Mesendoderm (in vitro differentiated cells): ENCODE measurements around the gene F7.

Experiments
- DNase-seq: peaks from one replicate; pipeline ENCODE4 v3.0.0; 2013
- H2AK5ac ChIP-seq: 2 replicates; pipeline ENCODE4 v1.6.1; 2013; ENCODE audit warnings: low read length, inconsistent platforms
- H2BK120ac ChIP-seq: 2 replicates; pipeline ENCODE4 v1.6.1; 2013; ENCODE audit warnings: low read depth, mild to moderate bottlenecking, low read length, moderate library complexity, mixed read lengths
- H2BK15ac ChIP-seq: replicated peaks from 2 replicates; pipeline ENCODE4 v1.6.1; 2013; ENCODE audit warnings: low read depth, mild to moderate bottlenecking, moderate library complexity
- H2BK5ac ChIP-seq: 2 replicates; pipeline ENCODE4 v1.6.1; 2013; ENCODE audit warnings: low read length, inconsistent platforms
- H3K18ac ChIP-seq: 2 replicates; pipeline ENCODE4 v1.6.1; 2013; ENCODE audit warnings: mild to moderate bottlenecking, low read length, mixed read lengths
- H3K23ac ChIP-seq: one replicate; pipeline ENCODE4 v1.6.1; 2013; ENCODE audit warnings: low read length
- H3K27ac ChIP-seq: 2 replicates; pipeline ENCODE4 v1.5.1; 2013; ENCODE audit warnings: low read depth, mild to moderate bottlenecking, inconsistent platforms, low read length, moderate library complexity
- H3K27me3 ChIP-seq: 2 replicates; pipeline ENCODE4 v1.6.1; 2013; ENCODE audit warnings: low read length, control low read depth, mild to moderate bottlenecking, inconsistent platforms; ENCODE audit not compliant: insufficient read depth, poor library complexity
- H3K36me3 ChIP-seq: 2 replicates; pipeline ENCODE4 v1.6.1; 2013; ENCODE audit warnings: low read length, inconsistent platforms; ENCODE audit not compliant: control insufficient read depth, insufficient read depth
- H3K4ac ChIP-seq: one replicate; pipeline ENCODE4 v1.6.1; 2013; ENCODE audit warnings: low read depth, mild to moderate bottlenecking, low read length, moderate library complexity
- H3K4me1 ChIP-seq: 2 replicates; pipeline ENCODE4 v1.6.1; 2013; ENCODE audit warnings: low read depth, low read length, inconsistent platforms; ENCODE audit not compliant: control insufficient read depth
- H3K4me2 ChIP-seq: 2 replicates; pipeline ENCODE4 v1.6.1; 2013; ENCODE audit warnings: low read length
- H3K4me3 ChIP-seq: 2 replicates; pipeline ENCODE4 v1.5.1; 2013; ENCODE audit warnings: mild to moderate bottlenecking, low read length
- H3K56ac ChIP-seq: one replicate; pipeline ENCODE4 v1.6.1; 2013; ENCODE audit warnings: low read length
- H3K79me1 ChIP-seq: 2 replicates; pipeline ENCODE4 v1.6.1; 2013; ENCODE audit warnings: low read length, inconsistent platforms
- H3K79me2 ChIP-seq: 2 replicates; pipeline ENCODE4 v1.6.1; 2013; ENCODE audit warnings: mild to moderate bottlenecking, low read length; ENCODE audit not compliant: control insufficient read depth, insufficient read depth
- H3K9ac ChIP-seq: 2 replicates; pipeline ENCODE4 v1.6.1; 2013; ENCODE audit warnings: low read length, inconsistent platforms
- H4K5ac ChIP-seq: one replicate; pipeline ENCODE4 v1.6.1; 2013; ENCODE audit warnings: low read length
- H4K8ac ChIP-seq: one replicate; pipeline ENCODE4 v1.6.1; 2013; ENCODE audit warnings: low read depth, mild to moderate bottlenecking, control low read depth, low read length, moderate library complexity
- WGBS: extraction: QIAGEN DNeasy Blood & Tissue Kit; methylation state at CpG from one replicate; pipeline ENCODE4 v1.1.7; 2013; ENCODE audit warnings: low lambda C conversion rate, missing lambda C conversion rate; ENCODE audit not compliant: insufficient coverage; ENCODE audit errors: extremely low coverage; 5-methylcytosine and 5-hydroxymethylcytosine counted together

Gene F7

GRCh38 chr13:113059891-113060290 lies 45.7 kb upstream of the F7 start:
- no peak overlapping the region for H2AK5ac ChIP-seq
- no peak overlapping the region for H4K5ac ChIP-seq
- no peaks in the 10 kb centered on the region for H3K36me3 ChIP-seq
- H2BK5ac ChIP-seq, result no peak overlapping the region
- no peaks in the 10 kb centered on the region for H3K79me2 ChIP-seq
- no peak overlapping the region for H3K4ac ChIP-seq
- H3K23ac ChIP-seq, result no peak overlapping the region
- no CpG with 5 or more reads among the region's 15 CpGs for WGBS
- no peaks in the 10 kb centered on the region for H3K4me1 ChIP-seq
- H3K4me2 ChIP-seq, result no peak overlapping the region
- H3K9ac ChIP-seq, result no peak overlapping the region
- no peak overlapping the region for H2BK120ac ChIP-seq
- no peak for DNase-seq
- no peak overlapping the region for H3K27ac ChIP-seq
- H3K4me3 ChIP-seq, result no peak overlapping the region
- no peak overlapping the region for H4K8ac ChIP-seq
- H3K18ac ChIP-seq, result no peak overlapping the region
- no peak overlapping the region for H2BK15ac ChIP-seq
- no peaks in the 10 kb centered on the region for H3K27me3 ChIP-seq
- no peaks in the 10 kb centered on the region for H3K79me1 ChIP-seq
- no peak overlapping the region for H3K56ac ChIP-seq

GRCh38 chr13:113060557-113061270 lies 44.9 kb upstream of the F7 start:
- Histone ChIP-seq H2BK120ac (no peak overlapping the region), H3K18ac (no peak overlapping the region), H4K8ac (no peak overlapping the region), H3K79me1 (no peaks in the 10 kb centered on the region), H2AK5ac (no peak overlapping the region), H3K9ac (no peak overlapping the region), H3K4ac (no peak overlapping the region), H3K56ac (no peak overlapping the region), H3K27ac (no peak overlapping the region), H3K23ac (no peak overlapping the region), H3K36me3 (no peaks in the 10 kb centered on the region), H2BK15ac (no peak overlapping the region), H2BK5ac (no peak overlapping the region), H3K4me3 (no peak overlapping the region), H4K5ac (no peak overlapping the region), H3K4me2 (no peak overlapping the region), H3K27me3 (no peaks in the 10 kb centered on the region), H3K4me1 (no peaks in the 10 kb centered on the region), H3K79me2 (no peaks in the 10 kb centered on the region)
- no peak for DNase-seq
- WGBS, result no CpG with 5 or more reads among the region's 34 CpGs

DNA sequence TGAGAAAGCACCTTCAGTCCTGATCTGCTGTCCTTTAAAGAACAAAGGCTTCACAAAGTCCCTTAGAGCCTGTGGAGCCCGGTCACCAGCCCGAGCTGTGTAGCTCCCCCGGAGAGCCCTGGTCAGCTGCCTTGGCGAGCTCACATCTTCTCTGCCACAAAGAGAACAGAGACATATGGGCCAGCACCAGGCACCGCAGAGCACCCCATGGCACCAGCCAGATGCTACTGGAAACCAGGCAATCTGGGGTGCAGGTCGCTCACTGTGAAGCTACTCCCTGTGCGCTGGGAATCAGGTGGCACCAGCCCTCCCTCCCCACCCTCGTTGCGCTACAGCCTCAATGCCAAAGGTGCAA lies 44.3 kb upstream of the F7 start:
- no peak overlapping the region for H3K9ac ChIP-seq
- H3K27me3 ChIP-seq, result no peaks in the 10 kb centered on the region
- no peak overlapping the region for H3K4me2 ChIP-seq
- H3K56ac ChIP-seq, result no peak overlapping the region
- H4K8ac ChIP-seq, result no peak overlapping the region
- no peak overlapping the region for H2BK120ac ChIP-seq
- no peaks in the 10 kb centered on the region for H3K79me1 ChIP-seq
- no peaks in the 10 kb centered on the region for H3K79me2 ChIP-seq
- DNase-seq, result no peak
- H4K5ac ChIP-seq, result no peak overlapping the region
- no peak overlapping the region for H3K23ac ChIP-seq
- no peak overlapping the region for H2BK5ac ChIP-seq
- no peak overlapping the region for H3K4me3 ChIP-seq
- no peak overlapping the region for H3K18ac ChIP-seq
- no peak overlapping the region for H2AK5ac ChIP-seq
- H3K27ac ChIP-seq, result no peak overlapping the region
- no peaks in the 10 kb centered on the region for H3K4me1 ChIP-seq
- no peak overlapping the region for H2BK15ac ChIP-seq
- no CpG with 5 or more reads among the region's 9 CpGs for WGBS
- H3K4ac ChIP-seq, result no peak overlapping the region
- H3K36me3 ChIP-seq, result no peaks in the 10 kb centered on the region

DNA sequence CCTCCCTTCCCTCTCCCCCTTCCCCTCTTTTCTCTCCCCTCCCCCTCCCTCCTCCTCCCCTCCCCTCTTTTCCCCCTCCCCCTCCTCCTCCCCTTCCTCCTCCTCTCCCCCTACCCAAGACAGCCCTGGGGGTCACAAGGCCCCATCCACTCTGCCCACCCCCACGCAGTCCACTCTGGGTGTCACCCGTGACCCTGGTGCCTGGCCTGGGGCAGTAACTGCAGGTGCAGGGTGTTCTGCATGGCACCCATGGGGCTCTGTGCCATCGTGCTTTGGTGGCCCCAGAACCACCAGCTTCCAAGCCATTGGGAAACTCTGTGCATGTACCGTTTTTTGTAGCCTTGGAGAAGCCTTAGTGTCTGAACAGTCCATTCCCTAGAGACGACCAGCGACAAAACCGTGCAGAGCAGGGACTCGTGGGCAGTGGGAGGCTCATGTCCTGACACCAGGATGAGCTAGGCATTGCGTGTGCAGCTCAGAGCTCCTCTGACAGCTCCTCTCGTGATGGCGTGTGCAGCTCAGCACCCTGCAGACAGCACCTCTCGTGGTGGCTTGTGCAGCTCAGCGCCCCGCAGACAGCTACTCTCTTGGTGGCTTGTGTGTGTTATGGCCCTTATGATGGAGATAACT lies 43.7 kb upstream of the F7 start:
- Histone ChIP-seq H3K4ac (no peak overlapping the region), H3K18ac (no peak overlapping the region), H2BK5ac (no peak overlapping the region), H3K23ac (no peak overlapping the region), H3K79me2 (no peaks in the 10 kb centered on the region), H3K27ac (no peak overlapping the region), H3K4me3 (no peak overlapping the region), H4K5ac (no peak overlapping the region), H2BK15ac (no peak overlapping the region), H2AK5ac (no peak overlapping the region), H3K4me1 (no peaks in the 10 kb centered on the region), H3K36me3 (no peaks in the 10 kb centered on the region), H3K4me2 (no peak overlapping the region), H3K27me3 (no peaks in the 10 kb centered on the region), H2BK120ac (no peak overlapping the region), H3K79me1 (no peaks in the 10 kb centered on the region), H3K9ac (no peak overlapping the region), H4K8ac (no peak overlapping the region), H3K56ac (no peak overlapping the region)
- no peak for DNase-seq
- no CpG with 5 or more reads among the region's 14 CpGs for WGBS

- H2BK5ac ChIP-seq, result no peak overlapping the region
- WGBS, result no CpG with 5 or more reads among the region's 14 CpGs
- no peak overlapping the region for H3K23ac ChIP-seq
- no peak overlapping the region for H3K4me3 ChIP-seq
- no peak overlapping the region for H4K5ac ChIP-seq
- no peak overlapping the region for H3K56ac ChIP-seq
- H3K27ac ChIP-seq, result no peak overlapping the region
- no peaks in the 10 kb centered on the region for H3K79me1 ChIP-seq
- H3K27me3 ChIP-seq, result no peaks in the 10 kb centered on the region
- H4K8ac ChIP-seq, result no peak overlapping the region
- H3K4ac ChIP-seq, result no peak overlapping the region
- no peak overlapping the region for H3K4me2 ChIP-seq
- H2BK120ac ChIP-seq, result no peak overlapping the region
- H3K9ac ChIP-seq, result no peak overlapping the region
- no peak overlapping the region for H2AK5ac ChIP-seq
- H3K79me2 ChIP-seq, result no peaks in the 10 kb centered on the region
- no peaks in the 10 kb centered on the region for H3K36me3 ChIP-seq
- no peak for DNase-seq
- no peak overlapping the region for H3K18ac ChIP-seq
- H3K4me1 ChIP-seq, result no peaks in the 10 kb centered on the region
- H2BK15ac ChIP-seq, result no peak overlapping the region
These were observed 42.9 kb upstream of the F7 start for GRCh38 chr13:113062691-113063090.

GRCh38 chr13:113063091-113063491 lies 42.5 kb upstream of the F7 start:
- no peak overlapping the region for H4K8ac ChIP-seq
- no peaks in the 10 kb centered on the region for H3K27me3 ChIP-seq
- no peaks in the 10 kb centered on the region for H3K79me1 ChIP-seq
- no peak overlapping the region for H4K5ac ChIP-seq
- WGBS, result no CpG with 5 or more reads among the region's 22 CpGs
- no peak overlapping the region for H3K4me3 ChIP-seq
- H3K4ac ChIP-seq, result no peak overlapping the region
- H2BK15ac ChIP-seq, result no peak overlapping the region
- DNase-seq, result no peak
- no peaks in the 10 kb centered on the region for H3K79me2 ChIP-seq
- H3K23ac ChIP-seq, result no peak overlapping the region
- H3K4me1 ChIP-seq, result no peaks in the 10 kb centered on the region
- no peak overlapping the region for H3K18ac ChIP-seq
- no peak overlapping the region for H2BK5ac ChIP-seq
- H3K4me2 ChIP-seq, result no peak overlapping the region
- H3K56ac ChIP-seq, result no peak overlapping the region
- no peak overlapping the region for H2AK5ac ChIP-seq
- no peak overlapping the region for H3K9ac ChIP-seq
- no peak overlapping the region for H2BK120ac ChIP-seq
- no peaks in the 10 kb centered on the region for H3K36me3 ChIP-seq
- no peak overlapping the region for H3K27ac ChIP-seq
